OCI-LY7 (cell line): Measurements from ENCODE around the gene ALG14. TPM values are rescaled to one million over a fixed set of nuclear protein-coding genes. Genes with fewer than 3 reads are reported as not detected.
"Not testable (repeated sequence)": the region's sequence is repeated elsewhere in the genome, so short reads cannot be mapped to it uniquely, and the experiment has no call there.

Experiments
- BruUV-seq: library from RNA; stranded (reverse); fragments of 400-500 nt; replicated peaks from 2 replicates; lab custom pipeline; 2021; lab: Mats Ljungman, UMichigan
- CTCF ChIA-PET: fragments of 300-600 bp; sonication (Branson Sonifier 250); formaldehyde crosslinking; loops from one replicate; lab custom pipeline; 2022; ENCODE audit warnings: antibody characterized with exemption; ENCODE audit not compliant: unreplicated experiment; lab: Charles Lee
- POLR2A ChIA-PET: fragments of 300-600 bp; sonication (Branson Sonifier 250); formaldehyde crosslinking; loops from one replicate; lab custom pipeline; 2022; ENCODE audit warnings: antibody characterized with exemption; lab: Charles Lee
- DNase-seq: peaks from one replicate; pipeline ENCODE4 v3.0.0-alpha.2; 2015; ENCODE audit warnings: low spot score
- H2AFZ ChIP-seq: fragments of 200-600 bp; sonication (generic), shearing (Covaris generic); 2 replicates; pipeline ENCODE4 v1.6.1; 2014; ENCODE audit warnings: mild to moderate bottlenecking, antibody characterized with exemption, low read length, moderate library complexity
- H3K27ac ChIP-seq: fragments of 200-600 bp; sonication (generic); 2 replicates; pipeline ENCODE4 v1.5.1; 2014; ENCODE audit warnings: mixed run types, low read depth, mild to moderate bottlenecking, moderate library complexity, low read length, inconsistent platforms; ENCODE audit not compliant: poor library complexity, severe bottlenecking
- H3K36me3 ChIP-seq: fragments of 200-600 bp; sonication (generic); 2 replicates; pipeline ENCODE4 v1.6.1; 2014; ENCODE audit warnings: mild to moderate bottlenecking, antibody characterized with exemption, low read length, moderate library complexity, mixed read lengths; ENCODE audit not compliant: insufficient read depth
- H3K4me1 ChIP-seq: fragments of 200-600 bp; sonication (generic); 2 replicates; pipeline ENCODE4 v1.5.1; 2014; ENCODE audit warnings: mild to moderate bottlenecking, low read length; ENCODE audit not compliant: insufficient read depth, poor library complexity, severe bottlenecking
- H3K4me2 ChIP-seq: fragments of 200-600 bp; sonication (generic); 2 replicates; pipeline ENCODE4 v1.6.1; 2014; ENCODE audit warnings: mild to moderate bottlenecking, low read length
- H3K4me3 ChIP-seq: fragments of 200-600 bp; sonication (generic); 2 replicates; pipeline ENCODE4 v1.5.1; 2014; ENCODE audit warnings: mild to moderate bottlenecking, low read depth, low read length; ENCODE audit not compliant: poor library complexity, severe bottlenecking
- H3K79me2 ChIP-seq: fragments of 200-600 bp; sonication (generic); 2 replicates; pipeline ENCODE4 v1.6.1; 2016; ENCODE audit warnings: low read depth, mild to moderate bottlenecking, low read length, moderate library complexity, mixed read lengths; ENCODE audit not compliant: insufficient read depth
- H3K9me2 ChIP-seq: fragments of 200-600 bp; sonication (generic); 2 replicates; pipeline ENCODE4 v1.6.1; 2016; ENCODE audit warnings: mild to moderate bottlenecking, low read length, mixed read lengths; ENCODE audit not compliant: insufficient read depth
- H3K9me3 ChIP-seq: fragments of 200-600 bp; sonication (generic); 2 replicates; pipeline ENCODE4 v1.6.1; 2014; ENCODE audit warnings: mild to moderate bottlenecking, mixed run types, low read length, mixed read lengths
- H4K20me1 ChIP-seq: fragments of 200-600 bp; sonication (generic); 2 replicates; pipeline ENCODE4 v1.6.1; 2014; ENCODE audit warnings: mild to moderate bottlenecking, antibody characterized with exemption, low read length, moderate library complexity, mixed read lengths; ENCODE audit not compliant: insufficient read depth
- CTCF ChIP-seq: fragments of 200-600 bp; sonication (generic); conservative IDR thresholded peaks from 2 replicates; pipeline ENCODE4 v1.5.1; 2014; ENCODE audit warnings: mild to moderate bottlenecking, antibody characterized with exemption, low read length, moderate library complexity, mixed read lengths
- EZH2phosphoT487 ChIP-seq: fragments of 200-600 bp; sonication (generic); IDR thresholded peaks from 2 replicates; pipeline ENCODE4 v1.6.1; 2018; ENCODE audit warnings: low read depth, borderline replicate concordance, mild to moderate bottlenecking, mixed run types, antibody characterized with exemption, low read length, moderate library complexity, mixed read lengths
- intact Hi-C: fragments of 100-400 bp; cut with micrococcal nuclease; formaldehyde crosslinking; loops from one replicate; pipeline ENCODE4 v1.10.0; 2022; ENCODE audit not compliant: unreplicated experiment
- total RNA-seq, 2 experiments: library from RNA; depleted of rRNA in 1 of 2; stranded (reverse); fragments of >200 nt in 1 of 2; shearing (Covaris generic) in 1 of 2; gene quantifications; 2 replicates each; pipeline ENCODE4 v1.2.3, GENCODE V29; 2014 to 2022

The ALG14 gene
- total RNA-seq, 2 experiments from 2014 or later: 1.6 to 8.3 TPM

GRCh38 chr1:95093296-95093695 lies 20.5 kb upstream of the ALG14 start:
- no peak for TF ChIP-seq EZH2phosphoT487
- Histone ChIP-seq H2AFZ (no peak overlapping the region), H3K9me3 (no peaks in the 10 kb centered on the region), H4K20me1 (no peaks in the 10 kb centered on the region), H3K4me3 (no peak overlapping the region), H3K9me2 (no peaks in the 10 kb centered on the region), H3K27ac (no peak overlapping the region), H3K79me2 (no peaks in the 10 kb centered on the region), H3K4me2 (no peak overlapping the region), H3K4me1 (peaks cover 5% of the 10 kb centered on the region), H3K36me3 (no peaks in the 10 kb centered on the region)
- POLR2A ChIA-PET: no interaction called here
- no TSS peak for BruUV-seq
- intact Hi-C loops: no loop called here
- CTCF ChIA-PET: no interaction called here
- DNase-seq: no peak

GRCh38 chr1:95092891-95093290 lies 20.1 kb upstream of the ALG14 start:
- POLR2A ChIA-PET: not testable (repeated sequence)

GRCh38 chr1:95091290-95091689 lies 18.5 kb upstream of the ALG14 start:
- CTCF ChIA-PET, H3K79me2 ChIP-seq: not testable (repeated sequence)
- POLR2A ChIA-PET: interaction anchor here (0.7 kb wide), 1 partner anchor 9 kb away, joined by 3 read pairs; no protein-coding TSS in a partner anchor

More at GRCh38 chr1:95092891-95093290, 20.1 kb upstream of the ALG14 start:
- H3K36me3 ChIP-seq, H3K4me3 ChIP-seq, H3K79me2 ChIP-seq, H3K27ac ChIP-seq, H3K4me1 ChIP-seq, H2AFZ ChIP-seq, H3K9me2 ChIP-seq, CTCF ChIA-PET, BruUV-seq, H3K4me2 ChIP-seq, DNase-seq, H3K9me3 ChIP-seq, H4K20me1 ChIP-seq, intact Hi-C loops: not testable (repeated sequence)

GRCh38 chr1:95089650-95090287 lies 17.0 kb upstream of the ALG14 start:
- Histone ChIP-seq H3K9me3 (no peaks in the 10 kb centered on the region), H2AFZ (no peak overlapping the region), H3K9me2 (no peaks in the 10 kb centered on the region), H3K4me1 (no peaks in the 10 kb centered on the region), H3K4me2 (no peak overlapping the region), H3K4me3 (no peak overlapping the region), H3K27ac (no peak overlapping the region), H3K79me2 (no peaks in the 10 kb centered on the region), H4K20me1 (no peaks in the 10 kb centered on the region), H3K36me3 (no peaks in the 10 kb centered on the region)
- BruUV-seq: no TSS peak
- intact Hi-C loops: no loop called here
- no peak for TF ChIP-seq EZH2phosphoT487
- no peak for TF ChIP-seq CTCF
- CTCF ChIA-PET: interaction anchor here (1.7 kb wide), 1 partner anchor 144 kb away, joined by 3 read pairs; the partner anchor contains the start of gene RWDD3
- POLR2A ChIA-PET: no interaction called here
- no peak for DNase-seq

More at GRCh38 chr1:95091290-95091689, 18.5 kb upstream of the ALG14 start:
- H3K9me3 ChIP-seq, intact Hi-C loops, H4K20me1 ChIP-seq, H3K4me3 ChIP-seq, H3K27ac ChIP-seq, H3K4me2 ChIP-seq, DNase-seq, H3K4me1 ChIP-seq, H3K9me2 ChIP-seq, H3K36me3 ChIP-seq, H2AFZ ChIP-seq, BruUV-seq: not testable (repeated sequence)
